SJSA1 (cell line): ENCODE data around the gene SET. TPM values are rescaled to one million over a fixed set of nuclear protein-coding genes. Genes with fewer than 3 reads are reported as not detected.
"Not testable (repeated sequence)": the region's sequence is repeated elsewhere in the genome, so short reads cannot be mapped to it uniquely, and the experiment has no call there.

Experiments used
- DNase-seq, 2 experiments: peaks; one replicate each; pipeline ENCODE4 v3.0.0-alpha.2; 2015 to 2020; ENCODE audit warnings: low spot score in 2 of 2, low read depth in 1 of 2
- H3K27ac ChIP-seq: fragments of 250-450 bp; sonication (Bioruptor Pico); 2 replicates; pipeline ENCODE4 v1.5.1; 2020; ENCODE audit warnings: mild to moderate bottlenecking, moderate library complexity
- H3K27me3 ChIP-seq: fragments of 250-450 bp; sonication (Bioruptor Pico); replicated peaks from 2 replicates; pipeline ENCODE4 v1.5.1; 2020; ENCODE audit warnings: mild to moderate bottlenecking, moderate library complexity
- H3K36me3 ChIP-seq: fragments of 250-450 bp; sonication (Bioruptor Pico); 2 replicates; pipeline ENCODE4 v1.5.1; 2020; ENCODE audit warnings: mild to moderate bottlenecking
- H3K4me1 ChIP-seq: fragments of 250-450 bp; sonication (Bioruptor Pico); replicated peaks from 2 replicates; pipeline ENCODE4 v1.6.1; 2021; ENCODE audit warnings: mild to moderate bottlenecking
- H3K4me3 ChIP-seq: fragments of 250-450 bp; sonication (Bioruptor Pico); 2 replicates; pipeline ENCODE4 v1.5.1; 2020; ENCODE audit warnings: mild to moderate bottlenecking
- H3K9me3 ChIP-seq: fragments of 250-450 bp; sonication (Bioruptor Pico); replicated peaks from 2 replicates; pipeline ENCODE4 v1.5.1; 2020; ENCODE audit warnings: mild to moderate bottlenecking
- total RNA-seq: library from RNA; depleted of rRNA; stranded (reverse); fragments of >200 nt; shearing (Covaris generic); gene quantifications from 2 replicates; pipeline ENCODE4 v1.2.3, GENCODE V29; 2014

Gene SET
- total RNA-seq, 1 experiment from 2014 or later: 538 TPM

DNA sequence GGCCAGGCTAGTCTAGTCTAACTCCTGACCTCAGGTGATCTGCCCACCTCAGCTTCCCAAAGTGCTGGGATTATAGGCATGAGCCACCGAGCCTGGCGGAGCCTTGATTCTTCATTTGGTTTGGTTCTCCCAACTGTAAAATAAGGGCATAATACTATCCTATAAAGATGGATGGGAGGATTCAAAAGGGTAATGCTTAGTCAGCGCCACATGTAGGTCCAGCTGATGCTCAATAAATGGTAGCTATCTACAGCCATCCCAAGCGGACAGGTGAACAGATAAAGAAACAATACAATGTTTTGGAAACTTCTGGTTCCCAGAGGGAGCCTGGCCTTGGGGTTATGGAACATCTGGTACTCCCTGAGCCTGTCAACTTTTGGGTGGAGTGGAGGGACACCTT lies 13.6 kb upstream of the SET start:
- no peaks in the 10 kb centered on the region for H3K27me3 ChIP-seq
- no peaks in the 10 kb centered on the region for H3K4me1 ChIP-seq
- H3K4me3 ChIP-seq: no peak overlapping the region
- H3K36me3 ChIP-seq: no peaks in the 10 kb centered on the region
- no peak for DNase-seq
- no peak overlapping the region for H3K27ac ChIP-seq
- H3K9me3 ChIP-seq: no peaks in the 10 kb centered on the region

DNA sequence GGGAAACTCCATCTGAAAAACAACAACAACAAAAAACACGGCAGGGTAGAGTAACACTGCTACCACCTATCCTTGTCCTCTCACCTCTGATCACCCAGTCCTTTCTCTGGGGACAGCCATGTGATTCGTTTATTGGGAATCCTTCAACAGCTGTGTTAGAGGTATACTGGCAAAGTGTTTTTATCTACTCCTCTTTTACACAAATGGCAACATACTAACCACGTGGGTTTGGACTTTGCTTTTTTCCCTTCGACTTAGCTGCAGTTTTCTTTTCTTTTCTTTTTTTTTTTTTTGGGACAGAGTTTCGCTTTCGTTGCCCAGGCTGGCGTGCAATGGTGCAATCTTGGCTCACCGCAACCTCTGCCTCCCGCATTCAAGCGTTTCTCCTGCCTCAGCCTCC lies 11.2 kb upstream of the SET start:
- Histone ChIP-seq H3K27ac (no peak overlapping the region), H3K36me3 (no peaks in the 10 kb centered on the region), H3K4me1 (no peaks in the 10 kb centered on the region), H3K4me3 (no peak overlapping the region), H3K27me3 (no peaks in the 10 kb centered on the region), H3K9me3 (no peaks in the 10 kb centered on the region)
- DNase-seq: no peak

DNA sequence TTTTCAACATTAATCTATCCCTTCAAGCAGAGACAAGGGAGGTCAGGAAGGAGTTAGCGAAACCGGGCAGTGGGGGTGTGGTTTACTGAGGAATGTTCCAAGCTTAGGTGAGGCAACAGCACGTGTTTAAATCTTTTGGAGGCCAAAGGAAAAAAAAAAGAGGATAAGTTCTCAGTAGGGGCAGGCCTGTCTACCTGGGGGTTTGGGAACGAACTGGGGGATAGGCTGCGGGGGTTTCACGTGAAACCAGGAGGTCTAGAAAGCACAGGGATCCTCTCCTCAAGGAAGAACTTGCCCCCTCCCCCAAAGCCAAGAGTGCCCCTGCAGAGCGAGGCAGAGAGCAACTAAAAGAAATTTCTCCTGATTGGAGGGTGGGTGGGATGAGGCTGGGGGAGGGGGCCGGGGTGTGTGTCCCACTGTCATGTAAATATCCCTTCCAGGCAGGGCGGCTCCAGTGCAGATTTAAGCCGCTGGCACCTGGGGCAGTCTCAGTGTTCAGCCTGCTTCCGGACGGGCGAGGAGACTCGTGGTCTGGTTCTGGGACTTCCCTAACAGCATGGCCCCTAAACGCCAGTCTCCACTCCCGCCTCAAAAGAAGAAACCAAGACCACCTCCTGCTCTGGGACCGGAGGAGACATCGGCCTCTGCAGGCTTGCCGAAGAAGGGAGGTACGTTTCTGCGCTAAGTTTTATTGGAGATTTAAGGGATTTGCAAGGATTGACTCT lies 5.5 kb upstream of the SET start:
- no peak for DNase-seq
- no peaks in the 10 kb centered on the region for H3K27me3 ChIP-seq
- H3K4me1 ChIP-seq: peaks cover 24% of the 10 kb centered on the region
- peak overlapping the region; percentile 33; the same call in 1 of the 2 replicates for H3K27ac ChIP-seq
- H3K4me3 ChIP-seq: peak overlapping the region; percentile 39
- H3K36me3 ChIP-seq: no peaks in the 10 kb centered on the region
- H3K9me3 ChIP-seq: no peaks in the 10 kb centered on the region

DNA sequence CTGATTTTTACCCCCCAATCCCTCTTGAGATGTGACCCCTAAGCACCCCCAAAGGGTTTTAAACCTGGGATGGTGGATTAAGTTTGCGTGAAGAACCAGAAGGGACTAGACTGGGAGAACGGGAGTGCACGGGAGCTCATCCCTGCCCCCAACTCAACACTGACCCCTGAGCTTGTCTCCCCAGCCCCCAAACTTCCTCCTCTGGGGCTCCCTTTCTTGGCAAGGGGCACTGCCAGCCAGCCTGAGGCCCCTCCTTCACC lies 5.0 kb upstream of the SET start:
- Histone ChIP-seq H3K27me3 (no peaks in the 10 kb centered on the region), H3K27ac (peak overlapping the region; percentile 33; the same call in 1 of the 2 replicates), H3K4me3 (peak overlapping the region; percentile 39), H3K36me3 (peaks cover under 1% of the 10 kb centered on the region; the same call in 1 of the 2 replicates), H3K9me3 (no peaks in the 10 kb centered on the region), H3K4me1 (peaks cover 27% of the 10 kb centered on the region)
- no peak for DNase-seq

DNA sequence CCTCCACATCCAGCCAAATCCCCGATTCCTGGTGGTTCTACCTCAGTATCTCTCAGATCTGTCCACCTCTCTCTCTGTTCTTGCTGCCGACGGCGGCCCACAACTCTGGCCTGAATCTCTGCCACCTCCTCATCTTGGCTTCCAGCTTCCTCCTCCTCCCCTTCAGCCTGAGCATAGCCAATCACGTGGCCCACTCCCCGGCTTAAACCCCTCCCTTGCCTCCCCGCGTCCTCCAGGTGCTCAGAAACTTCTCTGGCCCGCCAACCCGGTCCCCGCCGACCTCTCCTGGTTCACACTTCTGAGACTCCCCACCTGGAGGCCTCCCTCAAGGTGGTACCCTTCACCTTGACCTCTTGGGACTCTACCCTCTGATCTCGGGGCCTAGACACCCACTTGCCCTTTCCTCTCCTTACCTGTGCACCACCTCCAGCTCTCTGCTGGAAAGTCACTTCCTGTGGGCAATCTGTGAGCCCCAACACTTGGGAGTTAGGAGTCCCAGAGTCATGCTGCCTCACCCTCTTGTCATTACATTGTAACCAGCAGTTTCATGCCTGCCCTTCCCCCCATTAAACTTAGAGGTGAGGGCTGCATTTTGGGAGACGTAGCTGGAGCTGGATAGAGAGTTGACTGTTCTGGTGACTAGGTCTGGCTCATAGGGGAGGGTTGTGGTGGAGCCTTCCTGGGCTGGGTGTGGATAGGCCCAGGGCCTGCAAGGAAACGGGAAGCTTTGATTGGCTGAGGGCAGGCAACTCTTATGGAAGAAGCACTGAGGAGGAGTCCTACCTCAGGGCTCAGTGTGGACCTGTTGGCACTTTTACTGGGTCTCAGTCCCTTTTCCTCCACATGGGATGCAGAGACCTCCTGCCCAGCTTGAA lies 4.5 kb upstream of the SET start:
- DNase-seq: no peak
- peak overlapping the region; percentile 39 for H3K4me3 ChIP-seq
- H3K4me1 ChIP-seq: peaks cover 27% of the 10 kb centered on the region
- H3K36me3 ChIP-seq: peaks cover 4% of the 10 kb centered on the region
- peak overlapping the region; percentile 33; the same call in 1 of the 2 replicates for H3K27ac ChIP-seq
- H3K27me3 ChIP-seq: no peaks in the 10 kb centered on the region
- H3K9me3 ChIP-seq: no peaks in the 10 kb centered on the region

DNA sequence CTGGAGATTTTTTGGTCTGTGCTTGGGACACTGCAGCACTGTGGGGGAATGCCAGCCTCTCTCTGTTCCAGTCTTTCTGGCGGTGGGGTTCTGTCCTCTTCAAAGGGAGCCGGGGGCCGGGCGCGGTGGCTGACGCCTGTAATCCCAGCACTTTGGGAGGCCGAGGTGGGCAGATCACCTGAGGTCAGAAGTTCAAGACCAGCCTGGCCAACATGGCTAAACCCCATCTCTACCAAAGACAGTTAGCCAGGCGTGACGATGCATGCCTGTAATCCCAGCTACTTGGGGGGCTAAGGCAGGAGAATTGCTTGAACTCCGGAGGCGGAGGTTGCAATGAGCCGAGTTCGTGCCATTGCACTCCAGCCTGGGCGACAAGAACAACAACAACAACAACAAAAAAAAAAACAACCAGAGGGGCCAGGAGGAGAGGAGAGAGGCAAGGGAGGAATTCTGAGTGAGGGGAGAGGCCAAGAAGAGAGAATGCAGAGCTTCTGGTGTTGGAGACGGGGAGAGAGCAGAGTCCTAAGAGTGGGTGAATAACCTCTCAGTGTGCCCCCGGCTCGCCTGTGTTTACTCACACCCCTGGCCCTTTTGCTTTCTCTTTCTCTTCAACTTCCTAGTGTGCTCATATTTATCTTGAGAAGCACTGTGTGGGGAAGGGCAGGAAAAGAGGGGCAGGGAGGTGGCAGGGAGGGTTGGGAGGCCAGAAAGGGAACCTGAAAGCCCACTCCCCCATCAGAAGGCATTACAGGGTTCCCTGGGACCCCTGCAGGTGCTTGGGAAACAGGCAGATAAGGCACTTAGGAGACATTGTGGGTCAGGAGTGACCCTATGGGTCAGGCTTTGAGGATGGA lies 3.2 kb upstream of the SET start:
- Histone ChIP-seq H3K27me3 (no peaks in the 10 kb centered on the region), H3K4me3 (peak overlapping the region; percentile 8; the same call in 1 of the 2 replicates), H3K27ac (no peak overlapping the region), H3K9me3 (no peaks in the 10 kb centered on the region), H3K4me1 (peaks cover 31% of the 10 kb centered on the region), H3K36me3 (peaks cover 13% of the 10 kb centered on the region)
- no peak for DNase-seq

DNA sequence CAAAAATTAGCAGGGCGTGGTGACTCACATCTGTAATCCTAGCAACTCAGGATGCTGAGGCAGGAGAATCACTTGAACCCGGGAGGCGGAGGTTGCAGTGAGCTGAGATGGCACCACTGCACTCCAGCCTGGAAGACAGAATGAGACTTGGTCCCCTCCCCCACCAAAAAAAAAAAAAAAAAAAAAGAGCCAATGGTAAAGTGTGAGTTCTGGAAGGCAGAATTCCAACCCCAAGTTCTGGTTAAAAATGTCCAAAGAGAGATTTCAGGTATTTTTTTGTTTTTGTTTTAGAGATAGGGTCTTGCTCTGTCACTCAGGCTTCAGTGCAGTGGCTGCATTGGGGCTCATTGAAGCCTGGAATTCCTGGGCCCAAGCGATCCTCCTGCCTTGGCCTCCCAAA lies 1.6 kb upstream of the SET start:
- H3K36me3 ChIP-seq: peaks cover 29% of the 10 kb centered on the region
- H3K4me3 ChIP-seq: no peak overlapping the region
- H3K4me1 ChIP-seq: peaks cover 37% of the 10 kb centered on the region
- no peaks in the 10 kb centered on the region for H3K27me3 ChIP-seq
- no peak overlapping the region for H3K27ac ChIP-seq
- no peaks in the 10 kb centered on the region for H3K9me3 ChIP-seq
- DNase-seq: no peak

DNA sequence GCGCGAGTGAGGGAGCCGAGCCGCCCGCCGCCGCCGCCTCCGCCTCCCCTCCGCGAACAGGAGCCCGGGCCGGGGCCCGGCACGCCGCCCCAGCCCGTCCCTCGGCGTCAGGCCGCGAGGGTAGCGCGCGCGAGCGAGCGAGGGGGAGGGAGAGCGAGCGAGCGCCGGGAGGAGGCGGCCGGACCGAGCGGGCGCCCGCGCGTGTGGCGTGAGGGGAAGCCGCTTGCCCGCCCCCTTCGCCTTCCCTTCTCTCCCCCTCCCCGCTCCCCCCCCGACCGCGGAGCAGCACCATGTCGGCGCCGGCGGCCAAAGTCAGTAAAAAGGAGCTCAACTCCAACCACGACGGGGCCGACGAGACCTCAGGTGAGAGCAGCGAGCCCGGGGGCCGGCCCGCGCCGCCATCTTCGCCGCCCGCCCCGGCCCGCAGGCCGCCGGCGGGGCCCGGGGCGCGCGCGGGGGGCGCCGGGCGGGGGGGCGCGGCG lies 312 bp downstream of the SET start:
- Histone ChIP-seq H3K9me3 (no peaks in the 10 kb centered on the region), H3K4me1 (peaks cover 37% of the 10 kb centered on the region), H3K36me3 (peaks cover 48% of the 10 kb centered on the region), H3K4me3 (peak overlapping the region; percentile 100), H3K27ac (peak overlapping the region; percentile 76), H3K27me3 (no peaks in the 10 kb centered on the region)
- DNase-seq: peak in 1 of 2 experiments; percentile 63

DNA sequence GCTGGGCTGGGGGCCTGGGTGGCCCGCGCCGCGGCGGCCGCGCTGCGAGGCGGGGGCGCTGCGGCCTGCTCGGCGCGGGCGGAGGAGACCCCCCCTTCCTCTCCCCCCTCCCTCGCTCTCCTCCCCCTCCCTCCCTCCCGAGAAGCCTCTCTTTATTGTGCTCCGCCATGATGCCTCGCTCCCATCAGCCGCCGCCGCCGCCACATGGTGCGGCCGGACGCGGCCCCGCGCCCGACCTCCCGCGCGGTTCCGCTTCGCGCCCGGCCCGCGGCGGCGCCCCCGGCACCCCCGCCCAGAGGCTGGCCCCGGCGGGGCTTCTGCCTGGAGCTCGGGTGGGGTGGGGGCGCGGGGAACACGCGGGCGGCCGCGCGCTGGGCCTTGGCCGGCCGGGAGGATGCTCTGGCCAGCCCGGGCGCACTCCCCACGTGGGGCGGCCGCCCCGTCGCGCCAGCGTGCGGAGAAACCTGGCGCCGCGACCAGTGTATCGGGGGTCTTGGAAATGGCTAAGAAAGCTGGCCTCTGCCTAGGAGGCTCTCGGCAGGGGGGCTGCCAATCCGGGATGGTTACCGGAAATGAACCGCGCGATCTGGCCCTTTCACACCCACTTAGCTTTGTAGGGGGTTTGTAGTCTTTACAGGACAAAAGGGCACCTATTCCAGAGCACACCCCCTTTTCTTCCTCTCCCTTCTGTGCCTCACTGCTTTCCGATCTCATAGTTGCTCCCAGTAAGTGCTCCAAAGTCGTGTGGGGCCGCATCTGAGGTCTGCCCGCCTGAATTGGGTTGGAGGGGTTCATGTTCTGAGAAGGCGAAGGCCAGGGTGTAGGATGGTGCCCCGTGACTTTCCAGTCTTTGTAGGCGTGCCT lies 1.0 kb downstream of the SET start:
- H3K27me3 ChIP-seq: no peaks in the 10 kb centered on the region
- H3K4me1 ChIP-seq: peaks cover 31% of the 10 kb centered on the region
- peak overlapping the region; percentile 100 for H3K4me3 ChIP-seq
- peak overlapping the region; percentile 44; the same call in 1 of the 2 replicates for H3K27ac ChIP-seq
- peaks cover 50% of the 10 kb centered on the region for H3K36me3 ChIP-seq
- no peaks in the 10 kb centered on the region for H3K9me3 ChIP-seq
- DNase-seq: no peak

DNA sequence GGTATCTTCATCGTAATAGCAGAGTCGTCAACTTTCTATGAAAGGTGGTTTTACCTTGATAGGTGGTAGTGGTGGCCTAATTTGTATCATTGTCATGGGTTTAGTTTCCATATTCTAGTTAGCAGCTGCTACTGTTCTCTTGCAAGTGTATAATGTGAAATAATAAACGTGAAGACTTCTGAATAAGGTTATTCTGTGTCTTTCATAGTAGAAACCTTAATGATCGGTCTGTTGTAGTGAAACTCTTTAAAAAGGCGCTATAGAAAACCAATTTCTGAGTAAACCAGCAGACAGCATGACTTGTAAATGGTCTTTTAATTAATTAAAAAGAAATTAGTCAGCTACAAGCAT lies 1.6 kb downstream of the SET start:
- Histone ChIP-seq H3K4me1 (peaks cover 30% of the 10 kb centered on the region), H3K27me3 (no peaks in the 10 kb centered on the region), H3K27ac (peak overlapping the region; percentile 44; the same call in 1 of the 2 replicates), H3K9me3 (no peaks in the 10 kb centered on the region), H3K36me3 (peaks cover 55% of the 10 kb centered on the region), H3K4me3 (peak overlapping the region; percentile 100)
- DNase-seq: no peak

DNA sequence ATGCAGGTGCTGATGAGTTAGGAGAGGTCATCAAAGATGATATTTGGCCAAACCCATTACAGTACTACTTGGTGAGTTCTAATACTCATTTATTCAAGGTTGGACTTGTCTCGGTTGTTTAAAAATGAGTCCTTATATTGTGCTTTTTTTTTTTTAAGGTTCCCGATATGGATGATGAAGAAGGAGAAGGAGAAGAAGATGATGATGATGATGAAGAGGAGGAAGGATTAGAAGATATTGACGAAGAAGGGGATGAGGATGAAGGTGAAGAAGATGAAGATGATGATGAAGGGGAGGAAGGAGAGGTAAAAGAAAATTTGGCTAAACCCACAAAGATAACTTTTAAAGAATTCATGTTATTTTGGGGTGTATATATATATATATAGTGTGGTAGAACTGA lies 4.7 kb downstream of the SET start:
- H3K27me3 ChIP-seq, H3K9me3 ChIP-seq, H3K4me3 ChIP-seq, H3K27ac ChIP-seq, DNase-seq: not testable (repeated sequence)
- peaks cover 21% of the 10 kb centered on the region for H3K4me1 ChIP-seq
- H3K36me3 ChIP-seq: peaks cover 77% of the 10 kb centered on the region

DNA sequence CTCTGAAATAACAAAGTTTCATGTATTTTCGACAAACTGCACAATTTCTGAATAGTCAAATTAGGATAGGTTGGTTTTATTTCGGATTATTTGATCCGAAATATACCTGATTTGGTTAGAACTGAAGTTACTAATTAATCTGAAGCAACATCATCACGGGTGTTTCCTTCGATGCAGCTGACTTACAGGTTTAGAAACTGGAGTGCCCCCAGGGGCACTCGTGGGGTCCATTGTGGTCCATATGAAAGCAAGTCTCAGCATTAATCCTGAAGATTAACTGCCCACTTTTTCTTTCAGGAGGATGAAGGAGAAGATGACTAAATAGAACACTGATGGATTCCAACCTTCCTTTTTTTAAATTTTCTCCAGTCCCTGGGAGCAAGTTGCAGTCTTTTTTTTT lies 5.3 kb downstream of the SET start:
- H3K27ac ChIP-seq: no peak overlapping the region

More for the DNA sequence above, 5.3 kb downstream of the SET start:
- Histone ChIP-seq H3K9me3 (no peaks in the 10 kb centered on the region), H3K4me1 (peaks cover 21% of the 10 kb centered on the region), H3K27me3 (no peaks in the 10 kb centered on the region), H3K36me3 (peaks cover 73% of the 10 kb centered on the region), H3K4me3 (no peak overlapping the region)
- DNase-seq: no peak
